ENCODE results near the gene HS3ST4.

- TF ChIP-seq POLR2A (IDR thresholded peaks at IDR 0.05), result no peak
- no peak for TF ChIP-seq CTCF (IDR thresholded peaks at IDR 0.05)
- TF ChIP-seq POLR2AphosphoS5 (IDR thresholded peaks at IDR 0.05), result no peak
These were observed 177.1 kb downstream of the HS3ST4 start for GRCh38 chr16:25868706-25869370.
